Suprapubic skin (tissue), 4 donors: Measurements from ENCODE around the gene RAB37. TPM values are rescaled to one million over a fixed set of nuclear protein-coding genes. Genes with fewer than 3 reads are reported as not detected.

Source experiments
- DNase-seq, 2 donors: peaks; one replicate each; pipeline ENCODE4 v3.0.0-alpha.2; 2019; ENCODE audit warnings: low spot score in 2 of 2
- H3K27ac ChIP-seq: fragments of 200-600 bp; sonication (generic); one replicate; pipeline ENCODE4 v1.5.1; 2019
- H3K27me3 ChIP-seq: fragments of 200-600 bp; sonication (generic); one replicate; pipeline ENCODE4 v1.5.1; 2019
- H3K36me3 ChIP-seq: fragments of 200-600 bp; sonication (generic); one replicate; pipeline ENCODE4 v1.5.1; 2019
- H3K4me1 ChIP-seq: fragments of 200-600 bp; sonication (generic); one replicate; pipeline ENCODE4 v1.5.1; 2019
- H3K4me3 ChIP-seq: fragments of 200-600 bp; sonication (generic); one replicate; pipeline ENCODE4 v1.5.1; 2019; ENCODE audit warnings: mild to moderate bottlenecking
- H3K9me3 ChIP-seq: fragments of 200-600 bp; sonication (generic); one replicate; pipeline ENCODE4 v1.5.1; 2019
- EP300 ChIP-seq: sonication (generic); formaldehyde crosslinking; IDR thresholded peaks from one replicate; pipeline ENCODE4 v1.6.1; 2017; ENCODE audit warnings: antibody characterized with exemption
- POLR2A ChIP-seq, 2 donors: fragments of 450-650 bp; IDR thresholded peaks; one replicate each; pipeline ENCODE4 v1.6.1; 2017; ENCODE audit warnings: antibody characterized with exemption in 2 of 2, mild to moderate bottlenecking in 2 of 2, moderate library complexity in 2 of 2
- POLR2AphosphoS5 ChIP-seq, 3 donors: sonication (generic); formaldehyde crosslinking; IDR thresholded peaks; one replicate each; pipeline ENCODE4 v1.6.1; 2017; ENCODE audit warnings: antibody characterized with exemption in 3 of 3
- WGBS: methylation state at CpG from one replicate; pipeline ENCODE4 v1.1.5; 2018; 5-methylcytosine and 5-hydroxymethylcytosine counted together
- total RNA-seq, 4 donors: library from RNA; depleted of rRNA; stranded (reverse); fragments of >200 nt; gene quantifications; one replicate each; pipeline ENCODE4 v1.1.0, GENCODE V29; 2016
- TF ChIP-seq, protein P1 (sequence below), 2 donors: fragments of 200-600 bp in 1 of 2; fragments of 450-650 bp in 1 of 2; sonication (generic) in 1 of 2; IDR thresholded peaks; one replicate each; pipeline ENCODE4 v1.5.1; 2016 to 2019; ENCODE audit warnings: antibody characterized with exemption in 2 of 2, mild to moderate bottlenecking in 1 of 2, moderate library complexity in 1 of 2

The RAB37 gene
- total RNA-seq, 4 donors from 2014 or later: 0.32 to 0.38 TPM; not detected in 2

GRCh38 chr17:74790161-74791058, 53.4 kb downstream of the RAB37 start:
- peaks cover 46% of the 10 kb centered on the region for H3K36me3 ChIP-seq
- TF ChIP-seq POLR2A (IDR thresholded peaks at IDR 0.05) (no peak), POLR2AphosphoS5 (IDR thresholded peaks at IDR 0.05) (no peak), EP300 (no peak)
- TF ChIP-seq, protein P1, sequence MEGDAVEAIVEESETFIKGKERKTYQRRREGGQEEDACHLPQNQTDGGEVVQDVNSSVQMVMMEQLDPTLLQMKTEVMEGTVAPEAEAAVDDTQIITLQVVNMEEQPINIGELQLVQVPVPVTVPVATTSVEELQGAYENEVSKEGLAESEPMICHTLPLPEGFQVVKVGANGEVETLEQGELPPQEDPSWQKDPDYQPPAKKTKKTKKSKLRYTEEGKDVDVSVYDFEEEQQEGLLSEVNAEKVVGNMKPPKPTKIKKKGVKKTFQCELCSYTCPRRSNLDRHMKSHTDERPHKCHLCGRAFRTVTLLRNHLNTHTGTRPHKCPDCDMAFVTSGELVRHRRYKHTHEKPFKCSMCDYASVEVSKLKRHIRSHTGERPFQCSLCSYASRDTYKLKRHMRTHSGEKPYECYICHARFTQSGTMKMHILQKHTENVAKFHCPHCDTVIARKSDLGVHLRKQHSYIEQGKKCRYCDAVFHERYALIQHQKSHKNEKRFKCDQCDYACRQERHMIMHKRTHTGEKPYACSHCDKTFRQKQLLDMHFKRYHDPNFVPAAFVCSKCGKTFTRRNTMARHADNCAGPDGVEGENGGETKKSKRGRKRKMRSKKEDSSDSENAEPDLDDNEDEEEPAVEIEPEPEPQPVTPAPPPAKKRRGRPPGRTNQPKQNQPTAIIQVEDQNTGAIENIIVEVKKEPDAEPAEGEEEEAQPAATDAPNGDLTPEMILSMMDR (IDR thresholded peaks at IDR 0.05): no peak
- 83% methylated on average over 18 of the region's 21 CpGs for WGBS
- H3K27me3 ChIP-seq: no peaks in the 10 kb centered on the region
- no peak for DNase-seq
- H3K4me3 ChIP-seq: no peak overlapping the region
- no peaks in the 10 kb centered on the region for H3K9me3 ChIP-seq
- no peak overlapping the region for H3K27ac ChIP-seq
- H3K4me1 ChIP-seq: peaks cover 7% of the 10 kb centered on the region

- Histone ChIP-seq H3K4me3 (no peak overlapping the region), H3K27ac (no peak overlapping the region), H3K36me3 (peaks cover 65% of the 10 kb centered on the region), H3K4me1 (peaks cover 6% of the 10 kb centered on the region), H3K27me3 (no peaks in the 10 kb centered on the region), H3K9me3 (no peaks in the 10 kb centered on the region)
- DNase-seq: no peak
- 91% methylated on average over 12 of the region's 12 CpGs for WGBS
- TF ChIP-seq POLR2A (IDR thresholded peaks at IDR 0.05): no peak
- TF ChIP-seq, protein P1 (IDR thresholded peaks at IDR 0.05): no peak
- TF ChIP-seq EP300: no peak
- TF ChIP-seq POLR2AphosphoS5 (IDR thresholded peaks at IDR 0.05): no peak
Observed at GRCh38 chr17:74792586-74793105, 55.6 kb downstream of the RAB37 start.

DNA sequence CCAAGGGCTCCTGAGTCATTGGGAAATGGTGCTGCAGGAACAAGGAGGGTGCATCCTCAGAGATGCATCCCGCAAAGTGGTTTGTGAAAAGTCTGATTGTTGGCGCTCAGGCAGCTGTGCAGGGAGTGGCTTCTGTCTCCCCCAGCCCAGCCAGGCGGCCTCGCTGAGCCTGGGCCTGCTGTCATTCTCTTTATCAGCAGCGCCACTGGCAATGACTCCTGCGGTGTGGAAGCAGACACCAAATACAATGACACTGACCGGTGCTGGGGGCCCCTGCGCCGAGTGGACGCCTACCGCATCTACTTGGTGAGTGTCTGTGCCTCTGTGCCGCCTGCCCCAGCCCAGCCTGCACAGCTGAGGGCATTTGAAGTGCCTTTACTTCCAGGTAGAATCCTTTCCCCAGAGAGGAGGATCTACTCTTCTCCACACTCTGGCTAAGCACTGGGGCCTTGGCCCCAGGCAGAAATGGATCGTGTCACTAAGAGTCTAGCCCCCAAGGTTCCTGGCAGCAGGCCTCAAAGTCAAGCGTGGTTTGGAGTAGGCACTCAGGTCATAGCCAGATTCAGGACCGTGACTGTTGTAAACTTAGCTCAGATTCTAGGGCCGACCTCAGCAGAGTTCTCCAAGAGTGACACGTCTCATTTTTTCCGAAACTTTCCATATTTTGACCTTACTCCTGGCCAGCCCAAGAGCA, 58.4 kb downstream of the RAB37 start:
- peaks cover 80% of the 10 kb centered on the region for H3K36me3 ChIP-seq
- H3K27ac ChIP-seq: no peak overlapping the region
- peaks cover 6% of the 10 kb centered on the region for H3K4me1 ChIP-seq
- DNase-seq: no peak
- TF ChIP-seq, protein P1 (IDR thresholded peaks at IDR 0.05): no peak
- TF ChIP-seq POLR2AphosphoS5 (IDR thresholded peaks at IDR 0.05): no peak
- TF ChIP-seq POLR2A (IDR thresholded peaks at IDR 0.05): no peak
- TF ChIP-seq EP300: no peak
- 93% methylated on average over 9 of the region's 18 CpGs for WGBS
- H3K27me3 ChIP-seq: no peaks in the 10 kb centered on the region
- no peaks in the 10 kb centered on the region for H3K9me3 ChIP-seq
- H3K4me3 ChIP-seq: no peak overlapping the region

DNA sequence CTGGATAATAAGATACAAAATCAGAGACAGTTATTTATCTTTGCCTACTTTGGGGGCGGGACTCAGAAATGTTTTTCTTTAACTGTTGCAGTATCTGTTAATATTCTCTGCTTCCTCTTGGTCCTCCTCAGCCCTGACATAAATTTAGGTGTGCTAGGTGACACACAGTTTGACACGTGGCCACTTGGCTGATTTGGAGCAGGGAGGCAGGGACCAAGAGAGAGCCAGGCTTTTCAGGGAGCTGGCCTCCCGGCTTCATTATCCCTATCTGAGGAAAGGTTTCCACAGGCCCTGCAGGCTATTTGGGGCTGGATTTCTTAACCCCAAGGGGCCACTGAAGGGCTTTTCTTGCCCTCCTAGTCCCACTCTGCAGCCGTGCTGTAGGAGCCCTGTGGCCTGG, 59.2 kb downstream of the RAB37 start:
- Histone ChIP-seq H3K27ac (no peak overlapping the region), H3K9me3 (no peaks in the 10 kb centered on the region), H3K36me3 (peaks cover 84% of the 10 kb centered on the region), H3K4me3 (no peak overlapping the region), H3K27me3 (no peaks in the 10 kb centered on the region), H3K4me1 (peaks cover 2% of the 10 kb centered on the region)
- 87% methylated on average over 4 of the region's 4 CpGs for WGBS
- TF ChIP-seq POLR2A (IDR thresholded peaks at IDR 0.05) (no peak), POLR2AphosphoS5 (IDR thresholded peaks at IDR 0.05) (no peak), EP300 (no peak)
- TF ChIP-seq, protein P1 (IDR thresholded peaks at IDR 0.05): no peak
- no peak for DNase-seq

DNA sequence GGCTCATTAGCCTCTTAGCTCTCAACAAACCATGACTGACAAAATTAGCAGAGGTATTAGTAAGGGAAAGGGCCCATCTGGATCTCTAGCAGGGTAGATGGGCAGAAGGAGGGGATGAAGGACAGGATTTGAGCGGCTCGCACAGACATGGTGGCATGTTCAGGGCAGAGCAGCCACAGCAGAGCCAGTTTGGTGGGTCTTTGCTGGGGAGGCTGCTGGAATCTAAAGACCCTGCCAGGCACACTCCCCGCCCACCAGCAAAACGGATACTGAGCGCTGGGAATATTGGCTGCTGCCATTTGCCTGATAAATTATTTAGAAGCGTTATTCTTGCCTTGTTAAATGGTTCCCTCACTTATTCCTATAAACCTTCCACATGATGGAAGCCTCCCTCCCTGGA, 59.8 kb downstream of the RAB37 start:
- no peaks in the 10 kb centered on the region for H3K27me3 ChIP-seq
- no peak overlapping the region for H3K4me3 ChIP-seq
- no peaks in the 10 kb centered on the region for H3K9me3 ChIP-seq
- DNase-seq: no peak
- no peak overlapping the region for H3K27ac ChIP-seq
- H3K36me3 ChIP-seq: peaks cover 89% of the 10 kb centered on the region
- TF ChIP-seq EP300 (no peak), POLR2A (IDR thresholded peaks at IDR 0.05) (no peak), POLR2AphosphoS5 (IDR thresholded peaks at IDR 0.05) (no peak)
- TF ChIP-seq, protein P1 (IDR thresholded peaks at IDR 0.05): no peak
- no peaks in the 10 kb centered on the region for H3K4me1 ChIP-seq
- WGBS: 81% methylated on average over 6 of the region's 6 CpGs
